Measurements from ENCODE around the gene HSFY2.
"Not testable (repeated sequence)": the region's sequence is repeated elsewhere in the genome, so short reads cannot be mapped to it uniquely, and the experiment has no call there.

HSFY2 gene

GRCh38 chrY:18773635-18774034 lies at the start of gene HSFY2:
Gene HSFY2, minus strand, starts transcription at chrY:18773735. Its CDS starts 117 bp downstream, at chrY:18773618.
- not testable (repeated sequence) for DNase-seq (ENCODE audit: low read depth)

GRCh38 chrY:18815751-18816150 lies 42.2 kb upstream of the HSFY2 start:
- DNase-seq (ENCODE audit: low read depth), result not testable (repeated sequence)

GRCh38 chrY:18788757-18789406 lies 15.3 kb upstream of the HSFY2 start:
- not testable (repeated sequence) for DNase-seq (ENCODE audit: low read depth)

GRCh38 chrY:18754077-18754476 lies 19.5 kb downstream of the HSFY2 start:
- not testable (repeated sequence) for DNase-seq (ENCODE audit: low read depth)

- DNase-seq (ENCODE audit: low read depth), result not testable (repeated sequence)
Observed at GRCh38 chrY:18753133-18753815, 20.3 kb downstream of the HSFY2 start.

- DNase-seq (ENCODE audit: low read depth), result not testable (repeated sequence)
Observed at GRCh38 chrY:18723714-18724113, 49.8 kb downstream of the HSFY2 start.
